EL (cell line): Measurements from ENCODE around the gene HIBCH.
"Not testable (repeated sequence)": the region's sequence is repeated elsewhere in the genome, so short reads cannot be mapped to it uniquely, and the experiment has no call there.

Experiments
- DNase-seq: peaks from one replicate; pipeline ENCODE4 v3.0.0-alpha.2; 2016

HIBCH gene

GRCh38 chr2:190222745-190223144 lies 96.9 kb downstream of the HIBCH start:
- not testable (repeated sequence) for DNase-seq

- no peak for DNase-seq
Observed at GRCh38 chr2:190221429-190221828, 98.2 kb downstream of the HIBCH start.

GRCh38 chr2:190219186-190219585 lies 100.4 kb downstream of the HIBCH start:
- no peak for DNase-seq

GRCh38 chr2:190217616-190218015 lies 102.0 kb downstream of the HIBCH start:
- DNase-seq: no peak

GRCh38 chr2:190216829-190217228 lies 102.8 kb downstream of the HIBCH start:
- DNase-seq: peak; percentile 2

- no peak for DNase-seq
Observed at GRCh38 chr2:190215620-190216019, 104.0 kb downstream of the HIBCH start.

GRCh38 chr2:190214426-190215194 lies 105.0 kb downstream of the HIBCH start:
- no peak for DNase-seq

- no peak for DNase-seq
Observed at GRCh38 chr2:190213441-190214335, 105.9 kb downstream of the HIBCH start.

- peak; percentile 52 for DNase-seq
Observed at GRCh38 chr2:190210471-190210870, 109.2 kb downstream of the HIBCH start.

- DNase-seq: no peak
Observed at GRCh38 chr2:190209559-190209958, 110.1 kb downstream of the HIBCH start.

- DNase-seq: no peak
Observed at GRCh38 chr2:190207930-190208329, 111.7 kb downstream of the HIBCH start.

- DNase-seq: no peak
Observed at GRCh38 chr2:190205657-190206056, 114.0 kb downstream of the HIBCH start.

GRCh38 chr2:190202604-190203003 lies 117.0 kb downstream of the HIBCH start:
- no peak for DNase-seq

GRCh38 chr2:190202018-190202417 lies 117.6 kb downstream of the HIBCH start:
- no peak for DNase-seq

- no peak for DNase-seq
Observed at GRCh38 chr2:190200603-190201002, 119.0 kb downstream of the HIBCH start.

- DNase-seq: no peak
Observed at GRCh38 chr2:190199530-190199929, 120.1 kb downstream of the HIBCH start.

GRCh38 chr2:190199109-190199508 lies 120.5 kb downstream of the HIBCH start:
- DNase-seq: no peak

- DNase-seq: no peak
Observed at GRCh38 chr2:190197143-190197720, 122.4 kb downstream of the HIBCH start.

GRCh38 chr2:190190507-190191162 lies 129.0 kb downstream of the HIBCH start:
- peak; percentile 5 for DNase-seq

- no peak for DNase-seq
Observed at GRCh38 chr2:190188289-190188688, 131.3 kb downstream of the HIBCH start.

- DNase-seq: peak; percentile 22
Observed at GRCh38 chr2:190186238-190186637, 133.4 kb downstream of the HIBCH start.

GRCh38 chr2:190185380-190185779 lies 134.2 kb downstream of the HIBCH start:
- DNase-seq: no peak

GRCh38 chr2:190184460-190184859 lies 135.2 kb downstream of the HIBCH start:
- no peak for DNase-seq
